ENCODE measurements around the gene NOC4L.

Gene NOC4L

DNA sequence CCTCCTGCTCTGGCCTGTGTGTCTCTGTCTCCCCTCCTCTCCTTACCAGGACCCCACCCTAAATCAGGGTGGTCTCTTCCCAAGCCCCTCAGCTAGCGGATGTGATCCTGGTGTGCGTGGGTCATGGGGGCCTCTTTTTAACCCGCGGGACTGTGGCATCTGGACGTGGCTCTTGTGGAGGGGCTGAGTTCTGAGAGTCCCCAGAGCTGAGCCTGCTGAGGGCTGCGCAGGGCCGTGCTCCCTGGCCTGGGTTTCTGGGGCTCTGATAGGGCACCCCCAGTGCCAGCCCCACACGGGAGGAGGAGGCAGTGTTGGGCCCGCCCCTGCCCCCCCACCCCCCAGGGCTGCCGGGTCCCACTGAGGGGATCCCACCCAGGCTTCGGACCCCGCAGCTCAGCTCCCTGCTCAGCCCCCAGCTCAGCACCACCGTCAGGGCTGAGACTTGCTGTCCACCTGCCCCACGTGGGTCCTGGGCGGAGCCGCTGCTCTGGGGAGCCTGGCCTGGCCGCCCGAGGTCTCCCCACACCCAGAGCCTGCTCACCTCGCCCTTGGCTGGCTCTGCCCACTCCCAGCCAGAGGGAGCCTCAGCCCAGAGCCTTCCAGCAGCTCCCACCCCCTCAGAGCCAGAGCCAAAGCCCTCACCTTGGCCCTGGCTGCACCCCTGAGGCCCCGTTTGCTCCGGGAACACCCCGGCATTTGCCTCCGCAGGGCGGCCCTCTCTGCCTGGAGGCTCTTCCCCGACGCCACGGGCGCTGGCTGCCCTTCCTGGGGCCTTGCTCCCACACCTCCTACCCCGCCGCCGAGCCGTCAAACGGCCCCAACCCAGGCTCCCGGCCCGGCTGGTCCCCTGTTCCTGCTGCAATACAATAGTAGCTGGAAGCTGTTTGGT, 31.5 kb downstream of the NOC4L start:
- TF ChIP-seq, protein P1, sequence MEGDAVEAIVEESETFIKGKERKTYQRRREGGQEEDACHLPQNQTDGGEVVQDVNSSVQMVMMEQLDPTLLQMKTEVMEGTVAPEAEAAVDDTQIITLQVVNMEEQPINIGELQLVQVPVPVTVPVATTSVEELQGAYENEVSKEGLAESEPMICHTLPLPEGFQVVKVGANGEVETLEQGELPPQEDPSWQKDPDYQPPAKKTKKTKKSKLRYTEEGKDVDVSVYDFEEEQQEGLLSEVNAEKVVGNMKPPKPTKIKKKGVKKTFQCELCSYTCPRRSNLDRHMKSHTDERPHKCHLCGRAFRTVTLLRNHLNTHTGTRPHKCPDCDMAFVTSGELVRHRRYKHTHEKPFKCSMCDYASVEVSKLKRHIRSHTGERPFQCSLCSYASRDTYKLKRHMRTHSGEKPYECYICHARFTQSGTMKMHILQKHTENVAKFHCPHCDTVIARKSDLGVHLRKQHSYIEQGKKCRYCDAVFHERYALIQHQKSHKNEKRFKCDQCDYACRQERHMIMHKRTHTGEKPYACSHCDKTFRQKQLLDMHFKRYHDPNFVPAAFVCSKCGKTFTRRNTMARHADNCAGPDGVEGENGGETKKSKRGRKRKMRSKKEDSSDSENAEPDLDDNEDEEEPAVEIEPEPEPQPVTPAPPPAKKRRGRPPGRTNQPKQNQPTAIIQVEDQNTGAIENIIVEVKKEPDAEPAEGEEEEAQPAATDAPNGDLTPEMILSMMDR (conservative IDR thresholded peaks at IDR 0.05; ENCODE audit: low read depth), result no peak
- ChIA-PET POLR2A (ENCODE audit: low non-redundant PET) (no interaction called here), CTCF (interaction anchor here (0.7 kb wide), 1 partner anchor 13 kb away, joined by 3 read pairs; no protein-coding TSS in a partner anchor)
- no peak overlapping the region for H3K27ac ChIP-seq
- DNase-seq (ENCODE audit: low spot score), result no peak

DNA sequence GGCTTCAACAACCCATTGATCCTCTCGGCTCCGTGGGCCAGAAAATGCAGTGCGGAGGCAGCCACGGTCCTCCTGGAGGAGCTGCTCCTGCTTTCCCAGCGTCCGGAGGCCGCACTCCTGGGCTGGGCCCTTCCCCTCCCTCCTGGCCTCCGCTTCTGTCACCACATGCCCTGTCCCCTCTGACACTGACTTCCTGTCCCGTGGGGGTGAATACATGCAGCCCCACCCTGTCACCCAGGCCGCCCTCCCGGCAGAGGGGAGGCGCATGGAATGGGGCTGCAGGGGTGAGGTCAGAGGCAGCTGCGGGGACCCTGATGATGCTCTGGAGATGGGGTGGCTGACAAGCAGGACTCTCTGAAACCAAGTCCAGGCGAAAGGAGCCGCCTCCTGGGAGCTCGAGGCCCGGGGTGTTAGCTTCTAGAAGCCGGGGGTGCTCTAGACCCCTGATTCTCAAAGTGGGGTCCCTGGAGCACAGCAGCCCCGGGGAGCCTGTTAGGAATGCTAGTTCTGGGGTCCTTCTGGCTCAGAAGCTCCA, 32.2 kb downstream of the NOC4L start:
- TF ChIP-seq, protein P1 (conservative IDR thresholded peaks at IDR 0.05; ENCODE audit: low read depth), result no peak
- no peak for DNase-seq (ENCODE audit: low spot score)
- ChIA-PET CTCF (interaction anchor here (0.7 kb wide), 1 partner anchor 13 kb away, joined by 3 read pairs; no protein-coding TSS in a partner anchor), POLR2A (ENCODE audit: low non-redundant PET) (no interaction called here)
- H3K27ac ChIP-seq, result no peak overlapping the region

DNA sequence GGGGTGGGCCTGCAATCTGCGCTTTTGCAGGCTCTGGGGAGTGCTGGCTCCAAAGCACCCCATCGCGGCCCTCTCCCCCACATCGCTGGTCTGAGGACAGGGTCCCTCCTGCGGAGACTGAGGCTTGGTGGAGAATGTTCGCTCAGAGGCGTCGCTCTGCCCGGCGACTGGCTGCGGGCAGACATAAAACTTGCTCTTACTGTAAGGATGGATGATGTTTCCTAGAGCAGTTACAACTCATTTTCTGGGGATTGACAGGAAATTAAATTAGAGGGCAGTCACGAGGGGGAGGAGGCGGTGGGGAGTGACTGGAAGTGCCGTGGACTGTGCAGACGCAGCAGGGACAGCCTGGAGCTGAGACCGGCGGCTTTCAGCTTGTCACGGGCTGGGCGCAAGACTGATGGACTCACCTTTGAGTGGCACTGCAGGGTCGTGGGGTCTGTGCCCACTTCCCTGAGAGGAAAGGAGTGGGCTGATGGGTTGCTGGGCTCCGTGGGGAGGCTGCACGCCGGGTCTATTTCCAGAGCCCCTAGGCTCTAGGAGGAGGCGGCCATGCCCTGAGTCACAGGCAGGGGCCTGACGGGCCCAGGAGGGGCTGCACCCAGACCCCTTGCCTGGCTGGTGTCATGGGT, 32.8 kb downstream of the NOC4L start:
- H3K27ac ChIP-seq, result no peak overlapping the region
- ChIA-PET CTCF (no interaction called here), POLR2A (ENCODE audit: low non-redundant PET) (no interaction called here)
- no peak for DNase-seq (ENCODE audit: low spot score)
- TF ChIP-seq, protein P1 (conservative IDR thresholded peaks at IDR 0.05; ENCODE audit: low read depth), result no peak

DNA sequence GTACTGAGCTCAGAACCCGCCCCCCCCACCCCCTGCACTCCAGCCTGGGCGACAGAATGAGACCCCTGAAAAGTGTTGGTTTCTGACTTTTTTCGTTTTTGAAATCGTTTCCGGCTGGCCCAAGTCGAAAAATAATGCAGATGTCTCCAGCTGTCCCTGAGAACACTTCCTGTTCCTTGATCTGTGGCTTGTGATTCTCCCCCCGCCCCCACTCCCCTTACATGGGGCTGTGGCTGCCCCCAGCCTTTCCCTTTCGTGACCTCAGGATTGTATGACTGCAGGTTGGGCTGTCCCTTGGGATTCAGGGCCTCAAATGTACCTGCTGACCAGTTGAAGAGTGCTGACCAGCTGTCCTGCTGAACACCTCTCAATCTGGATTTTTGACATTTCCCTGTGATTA, 34.1 kb downstream of the NOC4L start:
- ChIA-PET POLR2A (ENCODE audit: low non-redundant PET) (no interaction called here), CTCF (interaction anchor here (0.6 to 0.8 kb wide), 3 partner anchors 253 to 437 kb away, joined by 3 to 4 read pairs (median 3); no protein-coding TSS in a partner anchor)
- no peak overlapping the region for H3K27ac ChIP-seq
- no peak for DNase-seq (ENCODE audit: low spot score)
- TF ChIP-seq, protein P1 (conservative IDR thresholded peaks at IDR 0.05; ENCODE audit: low read depth), result no peak

DNA sequence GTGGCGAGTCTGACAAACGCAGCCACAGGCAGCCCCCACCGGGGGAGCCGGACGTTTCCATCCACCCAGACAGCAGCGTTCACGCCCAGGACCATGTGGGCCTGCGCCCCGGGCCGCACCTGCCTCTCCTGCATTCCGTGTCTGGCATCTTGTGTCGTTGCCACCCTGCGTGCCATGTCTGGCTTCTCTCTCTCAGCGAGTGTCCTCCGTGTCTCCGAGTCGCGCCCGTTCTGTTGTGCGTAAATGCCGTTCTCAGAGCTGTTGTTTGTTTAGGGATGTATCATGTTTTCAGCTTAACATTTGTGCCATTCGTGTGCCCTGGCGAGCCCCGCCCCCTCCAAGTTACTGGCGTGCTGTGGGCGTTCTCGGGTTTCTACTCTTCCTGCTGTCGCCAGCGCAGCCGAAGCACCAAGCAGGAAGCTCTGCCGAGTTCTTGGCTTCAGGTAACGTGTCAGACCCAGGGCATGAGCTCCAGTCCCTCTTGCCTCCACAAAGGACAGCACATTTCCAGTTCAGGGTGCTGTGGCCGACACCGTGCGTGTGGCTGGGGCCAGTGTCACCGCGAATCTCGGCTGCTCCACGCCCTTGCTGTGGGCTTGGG, 34.6 kb downstream of the NOC4L start:
- TF ChIP-seq, protein P1 (conservative IDR thresholded peaks at IDR 0.05; ENCODE audit: low read depth), result no peak
- no peak for DNase-seq (ENCODE audit: low spot score)
- ChIA-PET POLR2A (ENCODE audit: low non-redundant PET) (no interaction called here), CTCF (interaction anchor here (0.6 to 1.5 kb wide), 3 partner anchors 236 to 436 kb away, joined by 3 read pairs; no protein-coding TSS in a partner anchor)
- H3K27ac ChIP-seq, result no peak overlapping the region

All from RWPE1 (cell line).